COR-L47 (cell line): ENCODE results near the gene BGN.

Experiments used
- DNase-seq: peaks from one replicate; lab custom pipeline; 2025; lab: John Stamatoyannopoulos, UW

BGN gene

GRCh38 chrX:153504445-153505016, 9.8 kb downstream of the BGN start:
- DNase-seq = no peak

DNA sequence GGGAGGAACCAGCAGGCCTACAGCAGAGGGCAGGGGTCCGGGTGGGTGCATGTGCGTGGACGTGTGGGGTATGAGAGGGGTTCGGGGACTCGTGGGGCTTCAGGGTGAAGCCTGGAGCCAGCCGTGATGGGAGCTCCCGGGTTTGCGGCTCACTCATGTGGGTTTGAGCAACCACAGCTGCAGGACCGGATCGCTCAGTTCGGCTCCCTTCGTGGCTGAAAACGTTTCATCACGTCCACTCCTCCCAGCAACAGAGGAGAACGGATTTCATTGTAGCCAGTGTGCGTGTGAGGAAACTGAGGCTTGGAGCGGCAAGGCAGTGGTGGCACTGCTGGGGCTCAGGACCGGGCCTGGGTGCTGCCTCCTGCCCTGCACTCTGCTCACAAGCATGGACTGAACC, 10.6 kb downstream of the BGN start:
- no peak for DNase-seq

- DNase-seq = peak; percentile 58
These were observed 12.9 kb downstream of the BGN start for GRCh38 chrX:153507484-153508178.

- no peak for DNase-seq
These were observed 14.8 kb downstream of the BGN start for GRCh38 chrX:153509592-153509991.

DNA sequence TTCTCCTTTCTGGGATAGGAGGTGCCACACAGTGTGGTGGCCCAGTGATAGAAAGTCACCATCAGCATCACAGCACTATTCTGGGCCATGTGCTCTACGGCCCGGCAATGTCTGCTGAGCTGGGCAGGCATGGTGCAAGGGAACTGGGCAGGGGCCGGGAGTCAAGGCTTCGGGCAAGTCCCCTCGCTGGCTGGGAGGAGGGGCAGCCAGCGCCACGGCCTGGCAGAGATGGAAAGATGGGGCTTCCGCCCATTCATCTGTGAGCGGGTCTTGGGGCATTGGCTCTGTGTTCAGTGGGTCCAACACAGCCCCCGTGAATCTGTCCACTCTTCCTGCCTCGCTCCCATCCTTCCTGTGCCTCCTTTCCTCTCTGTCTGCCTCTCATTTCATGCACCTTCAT, 15.6 kb downstream of the BGN start:
- DNase-seq = no peak

GRCh38 chrX:153511784-153512500, 17.2 kb downstream of the BGN start:
- DNase-seq = no peak

GRCh38 chrX:153512501-153512893, 17.7 kb downstream of the BGN start:
- no peak for DNase-seq

DNA sequence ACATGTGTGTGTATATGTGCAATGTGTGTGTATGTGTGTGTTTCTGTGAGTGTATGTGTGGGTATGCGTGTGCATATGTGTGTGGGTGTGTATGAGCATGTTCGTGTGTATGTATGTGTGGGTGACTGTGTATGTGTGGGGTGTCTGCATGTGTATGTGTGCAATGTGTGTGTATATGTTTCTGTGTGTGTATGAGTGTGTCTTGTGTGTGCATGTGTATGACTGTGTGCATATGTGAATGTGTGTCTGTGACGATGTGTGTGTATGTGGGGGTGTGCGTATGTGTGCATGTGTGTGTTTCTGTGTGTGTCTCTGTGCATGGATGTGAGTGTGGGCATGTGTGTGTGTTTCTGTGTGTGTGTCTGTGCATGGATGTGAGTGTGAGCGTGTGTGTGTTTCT, 18.5 kb downstream of the BGN start:
- DNase-seq = no peak

DNA sequence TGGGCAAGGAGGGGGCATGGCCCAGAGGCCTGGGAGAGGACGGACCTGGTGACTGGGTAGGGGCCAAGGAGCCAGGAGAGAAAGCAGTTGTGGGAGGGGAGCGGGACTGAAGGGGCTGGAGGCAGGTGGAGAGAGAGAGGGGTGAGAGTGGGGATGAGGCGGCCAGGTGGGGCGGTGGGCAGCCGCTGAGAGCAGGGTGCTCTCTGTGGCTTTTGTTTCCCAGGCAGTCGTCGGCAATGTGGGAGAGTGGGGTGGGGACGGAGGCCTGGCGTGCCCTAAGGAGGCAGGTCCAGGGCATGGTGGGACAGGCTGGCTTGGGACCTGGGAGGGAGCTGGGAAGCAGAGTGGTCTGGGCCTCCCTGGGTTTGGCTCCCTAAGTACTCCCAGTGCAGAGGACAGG, 19.5 kb downstream of the BGN start:
- no peak for DNase-seq

GRCh38 chrX:153515435-153515834, 20.7 kb downstream of the BGN start:
- no peak for DNase-seq

- no peak for DNase-seq
These were observed 21.3 kb downstream of the BGN start for GRCh38 chrX:153516073-153516472.

DNA sequence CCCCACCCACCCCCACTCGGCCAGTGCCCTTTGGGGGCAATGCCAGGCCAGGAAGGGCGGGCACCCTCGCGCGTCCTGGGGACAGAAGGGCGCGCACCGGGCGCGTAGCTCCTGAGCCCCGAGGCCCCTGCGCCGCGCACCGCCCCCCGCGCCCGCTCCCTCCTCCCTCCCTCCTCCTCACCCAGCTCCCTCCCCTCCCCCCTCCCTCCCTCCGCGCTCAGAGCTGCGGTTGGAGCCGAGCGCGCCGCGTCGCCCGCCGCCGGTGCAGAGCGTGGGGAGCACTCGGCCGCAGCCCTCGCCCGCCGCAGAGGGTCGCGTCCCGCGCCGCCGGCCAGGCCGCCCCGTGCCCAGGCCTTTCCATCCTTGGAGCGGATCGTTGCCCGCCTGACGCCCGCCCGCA, 22.6 kb downstream of the BGN start, which contains the start of gene ATP2B3:
Gene ATP2B3 (plus strand): TSS at position 220 of the 400 bp plus-strand sequence. CDS start 18,606 bp downstream, outside the sequence.
- no peak for DNase-seq

DNA sequence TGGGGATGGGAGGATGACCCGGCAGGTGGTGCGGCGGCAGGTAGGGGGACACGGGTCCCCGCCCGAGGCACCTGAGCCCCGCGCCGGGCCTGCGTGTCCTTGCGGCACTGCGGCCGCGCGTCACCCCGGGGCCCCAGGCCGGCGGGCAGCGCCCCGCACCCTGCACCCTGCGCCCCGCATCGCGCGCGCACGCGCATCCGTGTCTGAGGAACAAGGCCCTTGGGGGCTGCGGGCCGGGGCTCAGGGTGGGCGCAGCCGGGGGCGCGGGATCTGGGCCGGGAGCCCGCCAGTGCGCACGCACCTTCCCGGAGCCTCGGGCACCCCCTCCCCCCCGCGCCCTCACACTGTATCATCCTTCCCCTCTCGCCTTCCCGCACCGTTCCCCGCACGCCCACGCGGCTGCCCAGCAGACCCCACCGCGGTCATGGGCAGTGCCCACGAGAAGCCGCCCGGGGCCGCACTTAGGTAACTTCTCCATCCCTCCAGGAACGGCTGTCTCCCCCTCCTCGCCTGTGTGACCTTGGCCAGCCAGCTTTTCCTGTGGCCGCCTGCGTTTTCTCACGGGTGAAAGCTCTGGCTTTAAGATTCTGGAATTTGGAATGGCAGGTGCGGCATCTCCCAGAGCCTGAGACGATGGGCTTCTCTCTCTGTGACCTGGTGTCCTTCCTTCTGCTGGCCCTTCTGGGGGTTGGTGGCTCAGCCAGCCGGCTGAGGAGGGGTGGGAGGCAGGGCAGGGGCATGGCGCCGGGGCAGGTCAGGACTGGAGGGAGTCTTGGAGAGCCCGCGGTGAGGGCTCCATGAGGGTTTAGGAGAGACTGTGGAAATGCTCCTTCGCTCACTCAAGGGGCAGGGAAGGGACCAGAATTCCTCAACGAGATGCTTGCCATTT, 23.4 kb downstream of the BGN start:
- no peak for DNase-seq

DNA sequence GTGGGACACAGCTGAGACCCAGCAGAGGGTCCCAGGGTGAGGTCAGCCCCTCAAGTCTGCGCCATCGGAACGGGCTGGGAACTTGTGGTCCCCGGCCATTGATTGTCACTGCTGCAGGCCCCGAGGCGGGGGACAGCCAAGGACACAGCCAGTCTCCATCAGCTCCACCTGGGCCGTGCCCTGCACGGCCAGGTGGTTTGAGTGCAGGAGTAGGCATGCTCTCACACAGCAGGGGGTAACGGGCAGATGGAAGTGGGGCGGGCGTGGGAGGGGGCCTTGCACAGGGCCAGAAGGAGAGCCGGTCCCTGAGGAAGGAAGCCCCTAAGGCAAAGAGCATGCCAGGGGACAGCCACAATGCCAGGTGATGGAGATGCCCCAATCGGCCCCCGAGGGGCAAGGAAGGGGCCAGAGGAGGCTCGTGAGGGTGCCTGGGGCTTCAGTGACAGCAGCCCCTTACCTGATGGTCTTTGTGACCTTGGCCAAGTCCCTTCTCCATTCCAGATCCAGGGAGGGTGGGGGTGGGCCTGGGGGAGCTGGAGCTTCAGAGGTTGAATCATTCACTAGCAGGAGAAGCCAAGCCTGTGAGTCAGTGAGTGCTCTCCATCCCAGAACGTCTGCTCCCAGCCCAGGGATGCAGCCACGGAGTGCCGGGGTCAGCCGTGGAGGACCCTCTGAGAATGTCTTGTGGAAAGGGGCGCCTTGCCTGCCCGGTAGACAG, 24.9 kb downstream of the BGN start:
- no peak for DNase-seq

DNA sequence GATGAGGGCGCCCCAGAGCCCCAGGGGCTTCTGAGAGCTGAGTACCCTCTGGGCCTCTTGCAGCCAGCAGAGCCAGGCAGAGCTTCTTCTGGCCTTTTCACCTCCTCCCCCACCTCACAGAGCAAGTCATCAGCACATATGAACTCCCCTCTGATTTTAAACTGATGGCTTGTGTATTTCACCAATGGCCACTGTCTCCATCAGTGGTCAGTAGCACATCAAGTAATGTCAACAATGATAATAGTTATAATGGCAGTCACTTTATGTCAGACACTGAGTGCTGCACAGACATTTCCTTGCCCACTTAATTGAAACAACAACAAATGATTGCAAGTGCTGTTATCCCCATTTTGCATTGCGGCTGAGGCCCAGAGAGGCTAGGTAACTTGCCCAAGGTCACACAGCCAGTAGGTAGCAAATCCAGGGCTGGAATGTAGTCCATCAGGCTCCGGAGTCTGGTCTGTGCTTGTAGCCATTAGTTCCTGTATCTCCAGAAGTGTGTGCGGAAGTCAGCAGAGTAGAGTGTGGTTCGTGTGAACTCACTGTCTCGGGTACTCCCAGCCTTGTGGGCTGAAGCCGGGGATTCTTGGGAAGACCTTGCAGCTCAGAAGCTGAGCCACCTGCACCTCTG, 25.6 kb downstream of the BGN start:
- DNase-seq = no peak

DNA sequence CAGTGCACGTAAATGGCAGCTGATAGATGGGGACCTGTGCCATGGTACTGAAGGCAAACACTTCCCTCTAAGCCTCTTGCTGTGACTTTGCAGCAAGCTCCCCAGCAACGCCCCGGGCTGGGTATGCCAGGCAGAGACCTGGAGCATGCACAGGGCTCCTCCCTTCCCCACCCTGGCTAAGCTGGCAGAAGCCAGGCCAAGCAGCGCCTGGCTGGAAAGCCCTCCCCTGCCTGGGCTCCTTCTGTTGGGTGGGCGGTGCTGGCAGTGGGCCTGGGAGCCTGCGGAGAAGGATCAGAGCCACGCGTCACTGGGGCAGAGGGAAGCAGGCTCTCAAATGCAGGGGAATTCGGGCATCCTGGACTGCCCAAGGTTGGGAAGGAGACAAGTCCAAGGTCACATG, 26.3 kb downstream of the BGN start:
- peak; percentile 50 for DNase-seq

- DNase-seq = no peak
These were observed 27.5 kb downstream of the BGN start for GRCh38 chrX:153522259-153522658.

DNA sequence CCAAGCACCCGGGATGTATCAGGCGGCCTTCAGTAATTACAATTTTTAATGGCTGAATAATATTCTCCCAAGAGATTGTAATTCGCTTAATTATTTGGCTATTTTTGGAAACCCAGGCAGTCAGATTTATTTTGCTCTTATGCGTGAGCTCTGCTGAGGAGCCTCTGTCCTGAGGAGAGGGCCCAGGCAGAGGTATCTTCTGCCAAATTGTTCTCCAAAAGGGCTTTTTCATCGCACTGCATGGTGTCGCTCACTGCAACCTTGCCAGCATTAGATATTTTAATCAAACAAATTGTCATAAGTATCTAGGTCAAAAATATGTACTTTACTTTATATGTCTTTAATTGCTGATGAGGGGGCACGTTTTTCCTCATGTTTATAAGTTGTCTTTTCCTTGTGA, 28.5 kb downstream of the BGN start:
- DNase-seq = no peak

- DNase-seq = no peak
These were observed 29.5 kb downstream of the BGN start for GRCh38 chrX:153524234-153524633.

GRCh38 chrX:153525451-153525850, 30.7 kb downstream of the BGN start:
- DNase-seq = no peak

GRCh38 chrX:153526042-153526441, 31.3 kb downstream of the BGN start:
- no peak for DNase-seq
